Right ventricle myocardium superior (tissue), 1 donor: ENCODE measurements around the gene CDC42EP4. TPM values are rescaled to one million over a fixed set of nuclear protein-coding genes. Genes with fewer than 3 reads are reported as not detected.

ENCODE experiments used
- ATAC-seq: fragments of 200-7000 bp; cut with Tn5 transposase; one replicate; pipeline ENCODE4 v1.9.1; 2020; ENCODE audit warnings: mild to moderate bottlenecking; ENCODE audit not compliant: poor library complexity
- DNase-seq: peaks from one replicate; pipeline ENCODE4 v3.0.0-alpha.2; 2020
- intact Hi-C: fragments of 100-400 bp; cut with DNase I; formaldehyde crosslinking; loops from one replicate; pipeline ENCODE4 v1.11.2; 2022
- total RNA-seq: library from RNA; stranded (reverse); fragmentation: NEBNext Ultra II Directional; extraction: Animal tissue kit (Norgen Biotek cat#: 25700); gene quantifications from one replicate; pipeline ENCODE4 v1.2.1, GENCODE V29; 2021
- donor health status: DM: no; HTN: yes; CAD: no; lungs with severe emphysema.

CDC42EP4 gene
- total RNA-seq, 1 donor from 2014 or later, result 53.0 TPM

- intact Hi-C loops, result no loop called here
- DNase-seq, result no peak
- no peak for ATAC-seq
Observed at GRCh38 chr17:73247726-73248125, 64.1 kb downstream of the CDC42EP4 start.

- intact Hi-C loops, result no loop called here
- no peak for ATAC-seq
- DNase-seq, result no peak
Observed at GRCh38 chr17:73240561-73240960, 71.2 kb downstream of the CDC42EP4 start.

- intact Hi-C loops, result no loop called here
Observed at GRCh38 chr17:73237714-73238113, 74.1 kb downstream of the CDC42EP4 start.

GRCh38 chr17:73234736-73235135 lies 77.1 kb downstream of the CDC42EP4 start:
- ATAC-seq (no peak), DNase-seq (no peak)
- intact Hi-C loops, result loop anchor here (5.0 kb wide), 1 partner anchor 42 kb away; the partner anchor contains the start of gene COG1

More at GRCh38 chr17:73237714-73238113, 74.1 kb downstream of the CDC42EP4 start:
- ATAC-seq, result no peak
- DNase-seq, result no peak

Other genes with a start within 250 kb of the CDC42EP4 start
- gene SLC39A11, start 219.3 kb downstream of the CDC42EP4 start, total RNA-seq, result 5.5 TPM
- 0.56 TPM for gene SSTR2, start 147.0 kb downstream of the CDC42EP4 start, total RNA-seq
- gene COG1, start 118.9 kb downstream of the CDC42EP4 start, total RNA-seq, result 46.1 TPM
- not detected for gene CPSF4L, start 50.1 kb downstream of the CDC42EP4 start, total RNA-seq